Testis (tissue), 2 donors: ENCODE results near the gene COPS2.

Experiments used
- CTCF ChIP-seq, 3 experiments: fragments of 450-650 bp in 2 of 3; fragments of 200-600 bp in 1 of 3; sonication (generic) in 1 of 3; IDR thresholded peaks; one replicate each; pipeline ENCODE4 v1.5.1; 2016 to 2019; ENCODE audit warnings: antibody characterized with exemption in 3 of 3, mild to moderate bottlenecking in 2 of 3, moderate library complexity in 1 of 3
- POLR2A ChIP-seq: fragments of 450-650 bp; IDR thresholded peaks from one replicate; pipeline ENCODE4 v1.6.1; 2017; ENCODE audit warnings: antibody characterized with exemption, mild to moderate bottlenecking, moderate library complexity

GRCh38 chr15:49083401-49084284 is 71.8 kb downstream of the COPS2 start:
- TF ChIP-seq CTCF (IDR thresholded peaks at IDR 0.05) (no peak), POLR2A (no peak)
